Epithelial cell of proximal tubule (primary cell): ENCODE data around the gene TRIM69. TPM values are rescaled to one million over a fixed set of nuclear protein-coding genes. Genes with fewer than 3 reads are reported as not detected.
"Not testable (repeated sequence)": the region's sequence is repeated elsewhere in the genome, so short reads cannot be mapped to it uniquely, and the experiment has no call there.

Source experiments
- DNase-seq: peaks from one replicate; pipeline ENCODE4 v3.0.0-alpha.2; 2011; ENCODE audit warnings: low read depth
- H3K4me3 ChIP-seq: 2 replicates; pipeline ENCODE4 v1.5.1; 2011; ENCODE audit warnings: low read depth, mild to moderate bottlenecking, low read length
- CTCF ChIP-seq: conservative IDR thresholded peaks from 2 replicates; pipeline ENCODE4 v1.5.1; 2012; ENCODE audit warnings: low read depth, mild to moderate bottlenecking, low read length
- total RNA-seq: library from RNA; depleted of rRNA; stranded (reverse); fragments of >200 nt; gene quantifications from 2 replicates; pipeline ENCODE4 v1.2.3, GENCODE V29; 2015

TRIM69 gene
- 7.7 and 10.9 TPM in 2 replicates for total RNA-seq

DNA sequence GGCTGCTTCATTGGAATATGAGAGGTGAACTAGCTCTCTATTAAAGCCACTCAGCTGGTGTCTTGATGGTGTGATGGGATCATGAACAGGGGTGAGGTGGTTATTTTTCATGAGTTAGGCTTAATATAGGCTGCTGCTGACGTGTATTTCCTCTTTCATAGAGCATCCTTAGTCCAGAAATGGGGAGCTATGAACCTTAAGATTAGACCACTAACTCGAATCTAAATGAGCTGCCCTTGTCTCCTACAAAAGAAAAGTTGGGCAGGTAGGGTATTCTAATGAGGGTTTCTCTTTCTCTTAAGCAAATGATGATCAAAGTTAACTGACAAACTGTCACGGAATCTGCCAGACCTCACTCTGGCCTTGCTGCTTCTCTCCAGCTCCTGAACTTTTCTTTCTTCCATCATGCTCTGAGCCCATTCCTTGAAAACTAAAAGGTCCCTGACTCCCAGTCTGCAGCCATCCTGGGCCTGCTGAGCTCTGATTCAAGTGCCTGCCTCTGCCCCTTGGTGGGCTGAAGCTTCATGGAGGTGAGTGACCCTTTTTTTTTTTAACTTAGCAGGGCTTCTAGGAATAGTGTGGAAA, at the start of gene TRIM69:
TRIM69 (plus strand) TSS at position 348 of the 585 bp plus-strand sequence; CDS start at position 525, 177 bp downstream.
- DNase-seq, result no peak
- TF ChIP-seq CTCF, result no peak
- no peak within 1 kb of the TSS for H3K4me3 ChIP-seq

GRCh38 chr15:44689318-44689717, 47.0 kb upstream of the TRIM69 start:
- not testable (repeated sequence) for H3K4me3 ChIP-seq, DNase-seq

DNA sequence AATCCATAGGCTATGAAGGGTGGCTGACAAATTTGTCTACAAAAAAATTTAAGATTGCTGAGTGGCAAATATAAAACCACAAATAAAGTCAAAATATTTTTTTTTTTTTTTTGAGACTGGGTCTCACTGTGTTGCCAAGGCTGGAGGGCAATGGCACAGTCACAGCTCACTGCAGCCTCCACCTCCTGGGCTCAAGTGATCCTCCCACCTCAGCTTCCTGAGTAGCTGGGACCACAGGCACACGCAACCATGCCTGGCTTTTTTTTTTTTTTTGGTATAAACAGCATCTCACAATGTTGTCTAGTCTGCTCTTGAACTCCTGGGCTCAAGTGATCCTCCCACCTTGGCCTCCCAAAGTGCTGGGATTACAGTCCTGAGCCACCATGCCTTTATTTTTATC, 46.1 kb upstream of the TRIM69 start:
- not testable (repeated sequence) for DNase-seq, H3K4me3 ChIP-seq

- H3K4me3 ChIP-seq, result no peak overlapping the region
- TF ChIP-seq CTCF, result no peak
- no peak for DNase-seq
Observed at GRCh38 chr15:44692659-44693058, 43.7 kb upstream of the TRIM69 start.

GRCh38 chr15:44694416-44694815, 41.9 kb upstream of the TRIM69 start:
- no peak for DNase-seq
- H3K4me3 ChIP-seq, result no peak overlapping the region
- TF ChIP-seq CTCF, result no peak

- no peak overlapping the region for H3K4me3 ChIP-seq
Observed at GRCh38 chr15:44695294-44695693, 41.0 kb upstream of the TRIM69 start.

DNA sequence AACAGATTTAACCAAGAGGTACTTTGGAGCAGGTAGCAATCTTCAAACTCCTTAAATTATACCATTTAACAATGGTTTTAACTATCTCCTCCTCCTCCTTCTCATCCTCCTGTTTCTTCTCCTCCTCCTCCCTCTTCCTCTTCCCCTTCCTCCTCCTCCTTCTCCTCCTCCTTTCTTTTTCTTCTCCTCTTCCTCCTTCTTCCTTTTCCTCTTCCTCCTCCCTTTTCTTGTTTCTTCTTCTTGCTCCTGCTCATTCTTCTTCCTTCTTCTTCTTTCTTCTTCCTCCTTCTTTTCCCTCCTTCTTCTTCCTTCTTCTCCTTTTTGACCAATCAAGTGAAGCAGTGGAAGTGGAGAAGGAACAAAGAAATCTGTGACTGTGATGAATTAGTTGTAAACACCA, 39.3 kb upstream of the TRIM69 start:
- no peak for DNase-seq
- no peak overlapping the region for H3K4me3 ChIP-seq
- TF ChIP-seq CTCF, result no peak

More at GRCh38 chr15:44695294-44695693, 41.0 kb upstream of the TRIM69 start:
- no peak for TF ChIP-seq CTCF
- DNase-seq, result no peak

GRCh38 chr15:44698641-44699040, 37.7 kb upstream of the TRIM69 start:
- H3K4me3 ChIP-seq, result no peak overlapping the region
- no peak for DNase-seq
- TF ChIP-seq CTCF, result no peak

GRCh38 chr15:44700676-44701075, 35.7 kb upstream of the TRIM69 start:
- not testable (repeated sequence) for DNase-seq, H3K4me3 ChIP-seq
